KG1 (cell line): ENCODE results near the gene C20orf144.
"Not testable (repeated sequence)": the region's sequence is repeated elsewhere in the genome, so short reads cannot be mapped to it uniquely, and the experiment has no call there.

Source experiments
- DNase-seq: peaks from one replicate; lab custom pipeline; 2025; lab: John Stamatoyannopoulos, UW

Gene C20orf144

DNA sequence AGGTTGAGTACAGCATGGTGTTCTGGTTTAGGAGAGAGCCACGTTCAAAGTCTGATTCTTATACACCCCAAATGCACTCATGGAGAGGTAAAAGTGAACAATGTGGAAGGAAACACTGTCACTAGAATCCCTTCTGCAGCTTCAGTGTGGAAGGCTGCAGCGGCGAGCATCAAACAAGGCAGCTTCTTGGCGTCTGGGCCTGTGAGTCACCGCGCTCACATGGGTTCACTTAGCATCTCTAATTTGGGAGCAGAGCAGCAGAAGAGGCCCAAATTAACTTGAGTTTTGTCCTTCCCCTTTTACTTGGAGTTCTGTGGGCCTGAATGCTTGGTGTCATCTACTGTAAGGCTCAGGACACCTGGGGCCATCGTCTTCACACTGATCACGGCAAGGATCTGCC, 35.0 kb downstream of the C20orf144 start:
- no peak for DNase-seq

DNA sequence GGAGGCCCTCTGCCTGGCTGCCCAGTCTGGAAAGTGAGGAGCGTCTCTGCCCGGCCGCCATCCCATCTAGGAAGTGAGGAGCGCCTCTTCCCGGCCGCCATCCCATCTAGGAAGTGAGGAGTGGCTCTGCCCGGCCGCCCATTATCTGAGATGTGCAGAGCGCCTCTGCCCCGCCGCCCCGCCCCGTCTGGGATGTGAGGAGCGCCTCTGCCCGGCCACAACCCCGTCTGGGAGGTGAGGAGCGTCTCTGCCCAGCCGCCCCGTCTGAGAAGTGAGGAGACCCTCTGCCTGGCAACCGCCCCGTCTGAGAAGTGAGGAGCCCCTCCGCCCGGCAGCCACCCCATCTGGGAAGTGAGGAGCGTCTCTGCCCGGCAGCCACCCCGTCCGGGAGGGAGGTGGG, 36.8 kb downstream of the C20orf144 start:
- DNase-seq = not testable (repeated sequence)

DNA sequence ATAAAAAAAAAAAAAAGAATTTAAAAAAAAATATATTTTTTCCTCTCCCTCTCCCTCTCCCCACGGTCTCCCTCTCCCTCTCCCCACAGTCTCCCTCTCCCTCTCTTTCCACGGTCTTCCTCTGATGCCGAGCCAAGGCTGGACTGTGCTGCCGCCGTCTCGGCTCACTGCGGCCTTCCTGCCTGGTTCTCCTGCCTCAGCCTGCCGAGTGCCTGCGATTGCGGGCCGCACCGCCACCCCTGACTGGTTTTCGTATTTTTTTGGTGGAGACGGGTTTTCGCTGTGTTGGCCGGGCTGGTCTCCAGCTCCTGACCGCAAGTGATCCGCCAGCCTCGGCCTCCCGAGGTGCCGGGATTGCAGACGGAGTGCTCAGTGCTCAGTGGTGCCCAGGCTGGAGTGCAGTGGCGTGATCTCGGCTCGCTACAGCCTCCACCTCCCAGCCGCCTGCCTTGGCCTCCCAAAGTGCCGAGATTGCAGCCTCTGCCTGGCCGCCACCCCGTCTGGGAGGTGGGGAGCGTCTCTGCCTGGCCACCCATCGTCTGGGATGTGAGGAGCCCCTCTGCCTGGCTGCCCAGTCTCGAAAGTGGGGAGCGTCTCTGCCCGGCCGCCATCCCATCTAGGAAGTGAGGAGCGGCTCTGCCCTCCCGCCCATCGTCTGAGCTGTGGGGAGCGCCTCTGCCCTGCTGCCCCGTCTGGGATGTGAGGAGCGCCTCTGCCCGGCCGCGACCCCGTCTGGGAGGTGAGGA, 38.7 kb downstream of the C20orf144 start:
- DNase-seq = not testable (repeated sequence)

DNA sequence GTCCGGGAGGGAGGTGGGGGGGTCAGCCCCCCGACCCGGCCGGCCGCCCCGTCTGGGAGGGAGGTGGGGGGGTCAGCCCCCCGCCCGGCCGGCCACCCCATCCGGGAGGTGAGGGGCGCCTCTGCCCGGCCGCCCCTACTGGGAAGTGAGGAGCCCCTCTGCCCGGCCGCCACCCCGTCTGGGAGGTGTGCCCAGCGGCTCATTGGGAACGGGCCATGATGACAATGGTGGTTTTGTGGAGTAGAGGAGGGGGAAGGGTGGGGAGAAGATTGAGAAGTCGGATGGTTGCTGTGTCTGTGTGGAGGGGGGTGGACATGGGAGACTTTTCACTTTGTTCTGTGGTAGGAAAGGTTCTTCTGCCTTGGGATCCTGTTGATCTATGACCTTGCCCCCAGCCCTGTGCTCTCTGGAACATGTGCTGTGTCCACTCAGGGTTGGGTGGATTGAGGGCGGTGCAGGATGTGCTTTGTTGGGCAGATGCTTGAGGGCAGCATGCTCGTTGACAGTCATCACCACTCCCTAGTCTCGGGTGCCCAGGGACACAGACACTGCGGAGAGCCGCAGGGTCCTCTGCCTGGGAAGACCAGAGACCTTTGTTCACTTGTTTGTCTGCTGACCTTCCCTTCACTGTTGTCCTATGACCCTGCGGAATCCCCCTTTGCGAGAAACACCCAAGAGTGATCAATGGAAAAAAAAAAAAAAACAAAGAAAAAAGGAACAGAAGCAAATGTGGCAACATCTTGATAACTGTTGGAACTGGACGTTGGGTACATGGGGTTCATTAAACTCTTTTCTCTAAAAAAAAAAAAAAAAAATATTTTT, 39.7 kb downstream of the C20orf144 start:
- no peak for DNase-seq

DNA sequence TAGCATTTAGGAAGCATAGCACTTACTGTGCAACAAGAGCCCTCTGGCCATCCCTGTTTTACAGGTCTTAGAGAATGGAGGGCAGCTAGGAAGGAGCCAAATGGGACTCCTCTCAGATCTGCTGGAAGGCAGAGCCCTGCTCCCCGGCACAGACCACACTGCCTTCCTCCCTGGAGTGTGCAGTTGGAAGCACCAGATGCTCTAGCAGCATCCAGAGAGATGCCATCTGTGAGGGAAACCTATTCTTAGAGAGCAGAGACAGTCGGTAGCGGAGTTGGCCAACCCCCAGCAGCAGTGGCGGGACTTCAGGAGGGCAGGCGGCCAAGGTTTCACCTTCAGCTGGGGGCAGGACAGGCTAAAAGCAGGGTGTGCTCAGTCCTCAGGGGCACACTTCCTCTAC, 40.7 kb downstream of the C20orf144 start:
- no peak for DNase-seq

DNA sequence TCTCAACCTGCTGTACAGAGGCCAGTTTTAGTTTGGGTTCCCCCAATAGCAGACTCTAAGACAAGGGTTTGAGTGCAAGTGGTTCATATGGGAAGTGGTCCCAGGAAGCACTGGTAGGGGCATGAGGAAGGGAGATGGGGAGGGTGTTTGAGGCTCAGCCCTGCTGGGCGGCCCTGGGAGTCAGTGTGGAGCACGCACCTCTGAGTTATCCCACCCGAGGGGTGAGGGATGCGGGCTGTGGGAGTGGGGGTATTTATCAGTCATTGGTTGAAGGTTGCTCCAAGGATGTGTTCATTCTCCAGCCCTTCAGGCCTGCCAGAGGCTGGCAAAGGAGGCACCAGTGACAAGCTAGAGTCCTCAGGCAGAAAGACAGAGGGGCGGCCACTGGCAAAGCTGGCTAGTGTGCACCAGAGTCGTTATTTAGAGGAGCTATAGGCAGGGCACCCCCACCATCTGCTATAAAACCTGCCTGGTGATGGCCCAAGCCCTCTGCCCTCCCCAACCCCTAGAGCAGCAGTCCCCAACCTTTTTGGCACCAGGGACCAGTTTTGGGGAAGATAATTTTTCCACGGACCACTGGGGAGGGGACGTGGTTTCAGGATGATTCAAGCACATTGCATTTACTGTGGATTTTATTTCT, 41.5 kb downstream of the C20orf144 start:
- no peak for DNase-seq

DNA sequence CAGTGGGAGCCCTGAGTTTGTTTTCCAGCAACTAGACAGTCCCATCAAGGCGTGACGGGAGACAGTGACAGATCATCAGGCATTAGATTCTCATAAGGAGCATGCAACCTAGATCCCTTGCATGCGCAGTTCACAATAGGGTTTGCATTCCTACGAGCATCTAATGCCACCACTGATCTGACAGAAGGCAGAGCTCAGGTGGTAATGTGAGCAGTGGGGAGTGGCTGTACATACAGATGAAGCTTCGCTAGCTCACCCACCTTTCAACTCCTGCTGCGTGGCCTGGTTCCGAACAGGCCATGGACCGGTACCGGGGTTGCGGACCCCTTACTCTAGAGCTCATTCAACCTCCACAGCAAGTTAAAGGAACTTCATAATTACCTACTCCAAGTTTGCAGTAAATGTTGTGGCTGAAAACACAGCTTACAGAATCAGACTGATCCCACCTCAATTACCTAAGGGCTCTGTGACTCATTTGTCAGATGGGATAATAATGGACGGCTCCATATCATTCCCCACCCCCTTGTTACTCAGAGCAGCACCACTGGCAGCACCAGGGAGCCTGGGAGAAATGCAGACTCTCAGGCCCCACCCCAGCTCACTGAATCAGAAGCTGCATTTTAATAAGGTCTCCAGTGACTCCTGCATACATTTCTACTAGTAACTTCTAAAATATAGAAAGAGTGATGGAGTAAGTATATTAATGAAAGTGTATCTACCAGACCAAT, 42.2 kb downstream of the C20orf144 start:
- DNase-seq = no peak

DNA sequence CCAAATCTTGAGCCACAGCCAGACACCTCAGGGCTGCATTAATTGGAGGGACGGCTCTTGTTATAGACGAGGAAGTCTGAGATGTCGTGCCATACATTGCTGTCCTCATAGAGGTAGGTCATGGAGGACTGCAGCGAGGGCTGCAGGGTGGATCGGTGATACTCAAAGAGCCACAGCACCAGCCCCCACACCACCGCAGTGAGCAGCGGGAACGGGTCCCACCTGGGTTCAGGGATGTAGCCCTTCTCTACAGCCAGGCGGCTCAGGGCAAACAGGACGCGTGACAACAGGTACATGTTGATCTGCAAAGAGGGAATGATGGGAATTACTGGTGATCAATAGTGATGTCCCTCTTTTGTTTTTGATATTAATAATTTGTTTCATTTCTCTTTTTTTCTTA, 45.5 kb downstream of the C20orf144 start:
- DNase-seq = no peak

DNA sequence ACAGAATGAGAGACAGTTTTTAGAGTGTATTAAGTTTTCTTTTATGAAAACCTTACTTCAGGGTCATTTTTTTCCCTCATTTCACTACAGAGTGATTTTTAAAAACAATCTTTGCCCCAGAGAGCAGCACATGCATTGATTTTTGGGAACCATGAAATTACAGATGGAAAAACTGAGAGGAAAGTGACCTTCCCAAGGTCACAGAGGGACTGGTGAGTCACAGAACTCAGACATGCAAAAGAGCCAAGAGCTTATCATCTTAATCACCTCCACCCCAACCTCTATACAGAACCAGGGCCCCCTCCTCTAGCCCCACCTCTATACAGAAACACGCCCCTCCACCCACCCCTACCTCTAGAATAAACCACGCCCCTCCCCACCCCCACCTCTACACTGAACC, 47.3 kb downstream of the C20orf144 start:
- DNase-seq = no peak

DNA sequence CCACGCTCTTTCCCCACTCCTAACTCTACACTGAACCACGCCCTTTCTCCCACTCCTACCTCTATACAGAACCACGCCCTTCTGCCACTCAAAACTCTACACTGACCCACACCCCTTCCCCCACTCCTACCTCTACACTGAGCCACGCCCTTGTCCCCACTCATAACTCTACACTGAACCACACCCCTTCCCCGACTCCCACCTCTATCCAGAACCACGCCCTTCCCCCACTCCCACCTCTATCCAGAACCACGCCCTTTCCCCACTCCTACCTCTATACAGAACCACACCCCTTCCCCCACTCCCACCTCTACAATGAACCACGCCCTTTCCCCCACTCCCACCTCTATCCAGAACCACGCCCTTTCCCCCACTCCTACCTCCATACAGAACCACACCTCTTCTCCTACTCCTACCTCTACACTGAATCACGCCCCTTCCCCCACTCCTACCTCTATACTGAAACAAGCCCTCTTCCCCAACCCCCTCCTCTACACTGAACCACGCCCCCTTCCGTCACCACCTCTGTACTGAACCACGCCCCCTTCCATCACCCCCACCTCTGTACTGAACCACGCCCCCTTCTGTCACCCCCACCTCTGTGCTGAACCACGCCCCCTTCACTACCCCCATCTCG, 47.9 kb downstream of the C20orf144 start:
- DNase-seq = no peak

DNA sequence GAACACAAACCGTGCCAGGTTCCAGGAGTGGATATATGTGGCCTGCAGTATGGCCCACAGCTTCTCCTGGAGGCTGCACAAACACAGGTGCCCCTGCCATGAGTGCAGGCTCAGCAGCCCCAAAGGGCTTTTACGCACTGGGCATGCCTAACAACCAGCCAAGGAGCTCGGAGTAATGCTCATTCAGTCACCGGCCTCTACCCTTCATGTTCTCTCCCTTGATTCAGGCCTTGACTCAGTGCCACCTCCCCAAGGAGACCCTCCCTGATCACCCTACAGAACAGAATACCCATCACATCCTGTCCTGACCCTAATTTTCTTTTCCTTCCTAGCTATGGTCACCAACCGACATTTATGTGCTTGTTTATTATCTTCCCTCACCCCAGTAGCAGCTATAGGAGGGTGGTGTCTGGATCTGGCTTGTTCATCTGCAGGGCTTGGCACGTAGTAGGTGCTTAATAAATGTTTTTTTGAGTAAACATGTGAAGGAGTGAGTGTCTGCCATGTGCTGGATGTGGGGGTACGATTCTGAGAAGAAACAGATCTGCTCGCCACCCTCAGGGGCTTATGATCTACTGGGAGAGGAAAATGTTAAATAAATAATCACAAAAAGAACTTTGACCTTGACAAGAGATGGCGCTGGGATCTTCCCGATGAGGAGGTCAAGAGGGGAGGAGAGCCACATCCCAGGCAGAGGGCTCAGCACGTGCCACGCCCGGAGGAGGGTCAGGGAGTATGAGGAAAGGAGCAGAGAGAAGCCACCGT, 48.7 kb downstream of the C20orf144 start:
- DNase-seq = no peak

DNA sequence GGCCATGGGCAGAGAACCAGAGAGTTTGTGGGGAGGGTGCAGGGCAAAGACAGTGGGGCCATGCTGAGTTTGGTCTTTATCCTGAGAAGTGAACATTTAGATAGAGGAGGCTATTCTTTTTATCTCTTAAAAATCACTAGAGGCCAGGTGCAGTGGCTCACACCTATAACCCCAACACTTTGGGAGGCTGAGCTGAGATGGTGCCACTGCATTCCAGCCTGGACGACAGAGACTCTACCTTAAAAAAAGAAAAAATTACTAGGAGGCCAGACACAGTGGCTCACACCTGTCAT, 49.3 kb downstream of the C20orf144 start:
- no peak for DNase-seq
